CD4-positive, alpha-beta T cell (primary cell): ENCODE measurements around the gene TMEM208. TPM values are rescaled to one million over a fixed set of nuclear protein-coding genes. Genes with fewer than 3 reads are reported as not detected.
A peak's percentile ranks its signal among the peaks of the same experiment; 100 is the strongest.

Source experiments
- ATAC-seq: fragments of 200-7000 bp; cut with Tn5 transposase; one replicate; pipeline ENCODE4 v1.10.0; 2022; ENCODE audit warnings: mild to moderate bottlenecking; ENCODE audit not compliant: poor library complexity
- CTCF ChIA-PET: fragments of 350-600 bp; sonication (Branson Sonifier 250); formaldehyde crosslinking; loops from one replicate; lab custom pipeline; 2021; ENCODE audit warnings: antibody characterized with exemption, inconsistent platforms; lab: Charles Lee
- POLR2A ChIA-PET: fragments of 350-600 bp; sonication (Branson Sonifier 250); formaldehyde crosslinking; loops from one replicate; lab custom pipeline; 2021; ENCODE audit warnings: antibody characterized with exemption, inconsistent platforms; lab: Charles Lee
- DNase-seq, 14 experiments: peaks; one replicate each; pipeline ENCODE4 v3.0.0-alpha.2; 2013 to 2020; ENCODE audit warnings: mixed read lengths in 2 of 14
- H3K27ac ChIP-seq, 2 donors: one replicate each; pipeline versions ENCODE4 v1.5.1 to v1.7.0; 2013; ENCODE audit warnings: low read length in 2 of 2, low read depth in 1 of 2, mild to moderate bottlenecking in 1 of 2
- H3K27me3 ChIP-seq, 2 experiments: 1 replicate in 1 of 2; 2 replicates in 1 of 2; pipeline versions ENCODE4 v1.6.1 to v1.7.0; 2013; ENCODE audit warnings: low read length in 2 of 2, control low read depth in 1 of 2, mild to moderate bottlenecking in 1 of 2, moderate library complexity in 1 of 2; ENCODE audit not compliant: insufficient read depth in 2 of 2, control insufficient read depth in 1 of 2
- H3K36me3 ChIP-seq: one replicate; pipeline ENCODE4 v1.6.1; 2013; ENCODE audit warnings: low read length, control low read depth; ENCODE audit not compliant: insufficient read depth
- H3K4me1 ChIP-seq: one replicate; pipeline ENCODE4 v1.6.1; 2013; ENCODE audit warnings: low read length, control low read depth; ENCODE audit not compliant: insufficient read depth
- H3K4me3 ChIP-seq: one replicate; pipeline ENCODE4 v1.5.1; 2013; ENCODE audit warnings: mild to moderate bottlenecking, low read length, moderate library complexity
- H3K9me3 ChIP-seq, 2 experiments: 1 replicate in 1 of 2; 2 replicates in 1 of 2; pipeline versions ENCODE4 v1.6.1 to v1.7.0; 2013; ENCODE audit warnings: low read length in 2 of 2, mild to moderate bottlenecking in 2 of 2, control low read depth in 1 of 2, moderate library complexity in 1 of 2; ENCODE audit not compliant: control insufficient read depth in 1 of 2, insufficient read depth in 1 of 2
- H3K27ac Mint-ChIP-seq: one replicate; pipeline ENCODE4 v1.8.0; 2020; ENCODE audit warnings: mixed read lengths
- H3K27me3 Mint-ChIP-seq: one replicate; pipeline ENCODE4 v1.8.0; 2021; ENCODE audit warnings: mixed read lengths
- H3K36me3 Mint-ChIP-seq: one replicate; pipeline ENCODE4 v1.8.0; 2021; ENCODE audit warnings: low read depth, mixed read lengths
- H3K4me1 Mint-ChIP-seq: one replicate; pipeline ENCODE4 v1.8.0; 2021; ENCODE audit warnings: low read depth, mixed read lengths
- H3K4me3 Mint-ChIP-seq: one replicate; pipeline ENCODE4 v1.8.0; 2020; ENCODE audit warnings: mild to moderate bottlenecking, mixed read lengths
- H3K9me3 Mint-ChIP-seq: one replicate; pipeline ENCODE4 v1.8.0; 2020; ENCODE audit warnings: mixed read lengths
- CTCF ChIP-seq: fragments of 200-600 bp; IDR thresholded peaks from one replicate; pipeline ENCODE4 v1.8.0; 2022; ENCODE audit warnings: antibody characterized with exemption, mild to moderate bottlenecking
- intact Hi-C, 2 experiments: fragments of 100-400 bp; cut with DNase I in 1 of 2; cut with micrococcal nuclease in 1 of 2; formaldehyde crosslinking; loops; one replicate each; pipeline versions ENCODE4 v1.15.1 to v1.9.0; 2023 to 2025; cut with DNase I, micrococcal nuclease
- microRNA-seq: library from miRNA; unstranded; fragments of <30 nt; microRNA quantifications from one replicate; pipeline ENCODE4 v1.2.0, GENCODE V29; 2021; ENCODE audit warnings: borderline microRNAs expressed, borderline replicate concordance
- total RNA-seq, 174 experiments: library from RNA in 2 of 174; stranded (reverse) in 2 of 174; gene quantifications; one replicate each; pipeline ENCODE4 v1.2.3 and lab custom pipeline; 2021 to 2026

TMEM208 gene
- total RNA-seq, 2 experiments from 2014 or later, result 35.8 to 37.6 TPM

GRCh38 chr16:67277999-67278772 is 51.3 kb downstream of the TMEM208 start:
- ChIA-PET POLR2A (interaction anchor here (0.6 kb wide), 1 partner anchor 301 kb away, joined by 3 read pairs; no protein-coding TSS in a partner anchor), CTCF (interaction anchor here (0.9 to 1.5 kb wide), 3 partner anchors 11 to 51 kb away, joined by 4 read pairs; partner anchors contain the start of gene TMEM208)
- Histone ChIP-seq H3K9me3 (no peaks in the 10 kb centered on the region), H3K36me3 (peaks cover 9% of the 10 kb centered on the region), H3K4me1 (peaks cover 27% of the 10 kb centered on the region), H3K27ac (no peak overlapping the region), H3K27me3 (no peaks in the 10 kb centered on the region), H3K4me3 (peak overlapping the region; percentile 74)
- intact Hi-C loops, result loop anchor here in 1 of 2 experiments (5.0 kb wide), 2 partner anchors 51 to 119 kb away; partner anchors contain the start of gene TMEM208
- H3K27me3 Mint-ChIP-seq, result no peaks in the 10 kb centered on the region
- H3K36me3 Mint-ChIP-seq, result peaks cover 23% of the 10 kb centered on the region
- peaks cover 17% of the 10 kb centered on the region for H3K4me1 Mint-ChIP-seq
- no peaks in the 10 kb centered on the region for H3K9me3 Mint-ChIP-seq
- no peak for TF ChIP-seq CTCF
- no peak for DNase-seq
- no peak for ATAC-seq
- H3K27ac Mint-ChIP-seq, result peak overlapping the region; percentile 64
- H3K4me3 Mint-ChIP-seq, result peak overlapping the region; percentile 88

Small RNA genes within 50 kb of the gene (microRNA-seq; reads per million reads assigned to microRNA genes)
- 159 reads per million, percentile 70 among the genes with 10 or more reads in this experiment for gene MIR328

Other genes with a start within 250 kb of the TMEM208 start
- 10 to 100 TPM; 14.9 to 16.0 TPM for gene CES4A, start 238.5 kb upstream of the TMEM208 start, total RNA-seq
- 10 to 100 TPM; 58.8 to 59.6 TPM for gene CBFB, start 198.0 kb upstream of the TMEM208 start, total RNA-seq
- gene PHAF1, start 117.2 kb upstream of the TMEM208 start, total RNA-seq, result 10 to 100 TPM; 10.6 to 10.8 TPM
- gene B3GNT9, start 76.1 kb upstream of the TMEM208 start, total RNA-seq, result 1 to 10 TPM; 2.0 to 2.5 TPM
- gene TRADD, start 67.2 kb upstream of the TMEM208 start, total RNA-seq, result 10 to 100 TPM; 32.4 to 34.0 TPM
- gene FBXL8, start 67.2 kb upstream of the TMEM208 start, total RNA-seq, result 10 to 100 TPM; 11.5 to 11.6 TPM
- 10 to 100 TPM; 19.7 to 26.1 TPM for gene HSF4, start 62.4 kb upstream of the TMEM208 start, total RNA-seq
- 1 to 10 TPM; 1.1 to 1.2 TPM for gene NOL3, start 56.6 kb upstream of the TMEM208 start, total RNA-seq
- gene MATCAP1, start 43.2 kb upstream of the TMEM208 start, total RNA-seq, result 10 to 100 TPM in 1 of 2 experiments, 1 to 10 TPM in 1; 9.7 to 10.6 TPM
- gene EXOC3L1, start 37.0 kb upstream of the TMEM208 start, total RNA-seq, result not detected
- gene E2F4, start 35.0 kb upstream of the TMEM208 start, total RNA-seq, result 10 to 100 TPM; 50.9 to 56.1 TPM
- 1 to 10 TPM; 1.9 to 2.3 TPM for gene ELMO3, start 28.0 kb upstream of the TMEM208 start, total RNA-seq
- gene FHOD1, start 20.4 kb downstream of the TMEM208 start, total RNA-seq, result 10 to 100 TPM; 21.1 to 26.0 TPM
- gene SLC9A5, start 21.8 kb downstream of the TMEM208 start, total RNA-seq, result 1 to 10 TPM; 3.1 TPM
- gene PLEKHG4, start 52.4 kb downstream of the TMEM208 start, total RNA-seq, result 10 to 100 TPM; 13.1 to 14.0 TPM
- gene KCTD19, start 99.6 kb downstream of the TMEM208 start, total RNA-seq, result not detected
- not detected for gene LRRC36, start 99.7 kb downstream of the TMEM208 start, total RNA-seq
- gene TPPP3, start 166.4 kb downstream of the TMEM208 start, total RNA-seq, result not detected
- gene ZDHHC1, start 189.3 kb downstream of the TMEM208 start, total RNA-seq, result under 1 TPM in 1 of 2 experiments, not detected in 1; 0.22 TPM
- gene HSD11B2, start 204.0 kb downstream of the TMEM208 start, total RNA-seq, result not detected